Measurements from ENCODE around the gene ANKAR. TPM values are rescaled to one million over a fixed set of nuclear protein-coding genes. Genes with fewer than 3 reads are reported as not detected.

The ANKAR gene
- total RNA-seq, 1 experiment from 2014 or later, result 4.4 TPM

DNA sequence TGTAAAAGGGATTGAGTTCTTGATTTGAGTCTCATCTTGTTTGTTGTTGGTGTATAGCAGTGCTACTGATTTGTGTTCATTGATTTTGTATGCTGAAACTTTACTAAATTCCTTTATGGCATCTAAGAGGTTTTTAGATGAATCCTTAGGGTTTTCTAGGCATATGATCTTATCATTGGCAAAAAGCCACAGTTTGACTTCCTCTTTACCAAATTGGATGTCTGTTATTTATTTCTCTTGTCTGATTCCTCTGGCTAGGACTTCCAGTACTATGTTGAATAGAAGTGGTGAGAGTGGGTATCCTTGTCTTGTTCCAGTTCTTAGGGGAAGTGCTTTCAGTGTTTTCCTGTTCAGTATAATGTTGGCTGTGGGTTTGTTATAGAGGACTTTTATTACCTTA is 4.8 kb downstream of the ANKAR start:
- Histone ChIP-seq H3K27me3 (ENCODE audit: control insufficient read depth, insufficient read depth, low read length) (no peaks in the 10 kb centered on the region), H3K4me1 (ENCODE audit: control insufficient read depth, insufficient read depth, low read length) (no peaks in the 10 kb centered on the region; the same call in 1 of the 2 replicates), H3K4me3 (ENCODE audit: low read depth in 2 of 2, low read length in 2 of 2) (no peak overlapping the region), H3K9me3 (ENCODE audit: control insufficient read depth, insufficient read depth, low read depth, low read length) (peaks cover 7% of the 10 kb centered on the region; the same call in 1 of the 2 replicates), H3K27ac (ENCODE audit: low read length) (no peak overlapping the region), H3K36me3 (ENCODE audit: control insufficient read depth, insufficient read depth, low read length) (no peaks in the 10 kb centered on the region)
- in situ Hi-C loops (cut with HindIII; ENCODE audit: low pct_unique_long_range_greater_than_20kb, low sequenced_read_pairs) (no loop called here), intact Hi-C loops (cut with micrococcal nuclease; ENCODE audit: unreplicated experiment) (no loop called here)
- CTCF ChIA-PET, result no interaction called here
- POLR2A ChIA-PET, result no interaction called here
- ATAC-seq, result no peak
- no TSS peak for BruUV-seq (replicated peaks)
- TF ChIP-seq, protein P1, sequence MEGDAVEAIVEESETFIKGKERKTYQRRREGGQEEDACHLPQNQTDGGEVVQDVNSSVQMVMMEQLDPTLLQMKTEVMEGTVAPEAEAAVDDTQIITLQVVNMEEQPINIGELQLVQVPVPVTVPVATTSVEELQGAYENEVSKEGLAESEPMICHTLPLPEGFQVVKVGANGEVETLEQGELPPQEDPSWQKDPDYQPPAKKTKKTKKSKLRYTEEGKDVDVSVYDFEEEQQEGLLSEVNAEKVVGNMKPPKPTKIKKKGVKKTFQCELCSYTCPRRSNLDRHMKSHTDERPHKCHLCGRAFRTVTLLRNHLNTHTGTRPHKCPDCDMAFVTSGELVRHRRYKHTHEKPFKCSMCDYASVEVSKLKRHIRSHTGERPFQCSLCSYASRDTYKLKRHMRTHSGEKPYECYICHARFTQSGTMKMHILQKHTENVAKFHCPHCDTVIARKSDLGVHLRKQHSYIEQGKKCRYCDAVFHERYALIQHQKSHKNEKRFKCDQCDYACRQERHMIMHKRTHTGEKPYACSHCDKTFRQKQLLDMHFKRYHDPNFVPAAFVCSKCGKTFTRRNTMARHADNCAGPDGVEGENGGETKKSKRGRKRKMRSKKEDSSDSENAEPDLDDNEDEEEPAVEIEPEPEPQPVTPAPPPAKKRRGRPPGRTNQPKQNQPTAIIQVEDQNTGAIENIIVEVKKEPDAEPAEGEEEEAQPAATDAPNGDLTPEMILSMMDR (IDR thresholded peaks at IDR 0.05), result no peak
- TF ChIP-seq POLR2AphosphoS5 (IDR thresholded peaks at IDR 0.05; ENCODE audit: low read depth, low read length) (no peak), SIN3A (IDR thresholded peaks at IDR 0.05; ENCODE audit: borderline replicate concordance, insufficient read depth, low read depth, low read length) (no peak), TCF7L2 (IDR thresholded peaks at IDR 0.05; ENCODE audit: low read depth, low read length) (no peak)
- no peak for DNase-seq (ENCODE audit: low read depth, low spot score)

DNA sequence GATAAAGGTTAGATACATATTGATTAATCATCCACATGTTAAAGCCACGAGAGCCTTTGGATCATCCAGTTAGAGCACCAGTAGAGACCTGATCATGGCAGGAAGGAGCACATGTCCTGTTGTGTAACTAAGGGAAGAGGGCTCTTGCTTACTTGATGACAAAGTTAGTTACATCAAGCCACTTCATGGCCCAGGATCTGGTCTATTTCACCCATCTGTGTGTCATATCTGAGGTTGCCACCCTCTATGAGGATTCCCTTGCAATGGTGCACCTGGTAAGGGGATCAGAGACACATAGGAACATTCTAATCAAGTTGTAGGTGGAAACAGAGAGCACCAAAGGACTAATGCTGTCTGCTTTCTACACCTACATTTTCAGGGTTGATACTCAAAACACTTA is 6.7 kb downstream of the ANKAR start:
- POLR2A ChIA-PET, result no interaction called here
- no peaks in the 10 kb centered on the region for H3K27me3 ChIP-seq (ENCODE audit: control insufficient read depth, insufficient read depth, low read length)
- H3K4me1 ChIP-seq (ENCODE audit: control insufficient read depth, insufficient read depth, low read length), result no peaks in the 10 kb centered on the region
- in situ Hi-C loops (cut with HindIII; ENCODE audit: low pct_unique_long_range_greater_than_20kb, low sequenced_read_pairs) (no loop called here), intact Hi-C loops (cut with micrococcal nuclease; ENCODE audit: unreplicated experiment) (no loop called here)
- ATAC-seq (no peak), DNase-seq (ENCODE audit: low read depth, low spot score) (no peak)
- H3K9me3 ChIP-seq (ENCODE audit: control insufficient read depth, insufficient read depth, low read depth, low read length), result peaks cover 7% of the 10 kb centered on the region; the same call in 1 of the 2 replicates
- CTCF ChIA-PET, result no interaction called here
- TF ChIP-seq TCF7L2 (IDR thresholded peaks at IDR 0.05; ENCODE audit: low read depth, low read length) (no peak), SIN3A (IDR thresholded peaks at IDR 0.05; ENCODE audit: borderline replicate concordance, insufficient read depth, low read depth, low read length) (no peak)
- no peak overlapping the region for H3K27ac ChIP-seq (ENCODE audit: low read length)
- BruUV-seq (replicated peaks), result no TSS peak
- no peak overlapping the region for H3K4me3 ChIP-seq (ENCODE audit: low read depth in 2 of 2, low read length in 2 of 2)
- H3K36me3 ChIP-seq (ENCODE audit: control insufficient read depth, insufficient read depth, low read length), result no peaks in the 10 kb centered on the region

DNA sequence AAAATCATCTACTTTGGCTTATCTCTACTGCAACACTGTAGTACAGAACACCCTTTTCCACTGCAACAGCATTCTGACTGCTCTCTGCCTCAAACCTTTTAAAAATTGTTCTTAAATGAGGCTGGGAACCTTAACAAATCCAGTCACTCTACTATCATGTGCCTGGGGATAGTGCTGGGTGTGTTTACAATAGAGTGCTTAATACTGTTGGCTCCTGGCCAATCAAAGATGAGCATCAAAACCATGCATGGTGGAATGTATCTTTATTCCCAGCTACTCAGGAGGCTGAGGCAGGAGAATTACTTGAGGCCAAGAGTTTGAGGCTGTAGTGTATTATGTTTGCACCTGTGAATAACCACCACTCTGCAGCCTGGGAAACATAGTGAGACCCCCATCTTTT is 7.4 kb downstream of the ANKAR start:
- ChIA-PET CTCF (no interaction called here), POLR2A (no interaction called here)
- Histone ChIP-seq H3K9me3 (ENCODE audit: control insufficient read depth, insufficient read depth, low read depth, low read length) (peaks cover 4% of the 10 kb centered on the region; the same call in 1 of the 2 replicates), H3K4me3 (ENCODE audit: low read depth in 2 of 2, low read length in 2 of 2) (no peak overlapping the region), H3K36me3 (ENCODE audit: control insufficient read depth, insufficient read depth, low read length) (no peaks in the 10 kb centered on the region), H3K4me1 (ENCODE audit: control insufficient read depth, insufficient read depth, low read length) (no peaks in the 10 kb centered on the region), H3K27ac (ENCODE audit: low read length) (no peak overlapping the region), H3K27me3 (ENCODE audit: control insufficient read depth, insufficient read depth, low read length) (no peaks in the 10 kb centered on the region)
- ATAC-seq, result no peak
- no TSS peak for BruUV-seq (replicated peaks)
- TF ChIP-seq, protein P1 (IDR thresholded peaks at IDR 0.05), result no peak
- TF ChIP-seq SIN3A (IDR thresholded peaks at IDR 0.05; ENCODE audit: borderline replicate concordance, insufficient read depth, low read depth, low read length), result no peak
- TF ChIP-seq, protein P2, sequence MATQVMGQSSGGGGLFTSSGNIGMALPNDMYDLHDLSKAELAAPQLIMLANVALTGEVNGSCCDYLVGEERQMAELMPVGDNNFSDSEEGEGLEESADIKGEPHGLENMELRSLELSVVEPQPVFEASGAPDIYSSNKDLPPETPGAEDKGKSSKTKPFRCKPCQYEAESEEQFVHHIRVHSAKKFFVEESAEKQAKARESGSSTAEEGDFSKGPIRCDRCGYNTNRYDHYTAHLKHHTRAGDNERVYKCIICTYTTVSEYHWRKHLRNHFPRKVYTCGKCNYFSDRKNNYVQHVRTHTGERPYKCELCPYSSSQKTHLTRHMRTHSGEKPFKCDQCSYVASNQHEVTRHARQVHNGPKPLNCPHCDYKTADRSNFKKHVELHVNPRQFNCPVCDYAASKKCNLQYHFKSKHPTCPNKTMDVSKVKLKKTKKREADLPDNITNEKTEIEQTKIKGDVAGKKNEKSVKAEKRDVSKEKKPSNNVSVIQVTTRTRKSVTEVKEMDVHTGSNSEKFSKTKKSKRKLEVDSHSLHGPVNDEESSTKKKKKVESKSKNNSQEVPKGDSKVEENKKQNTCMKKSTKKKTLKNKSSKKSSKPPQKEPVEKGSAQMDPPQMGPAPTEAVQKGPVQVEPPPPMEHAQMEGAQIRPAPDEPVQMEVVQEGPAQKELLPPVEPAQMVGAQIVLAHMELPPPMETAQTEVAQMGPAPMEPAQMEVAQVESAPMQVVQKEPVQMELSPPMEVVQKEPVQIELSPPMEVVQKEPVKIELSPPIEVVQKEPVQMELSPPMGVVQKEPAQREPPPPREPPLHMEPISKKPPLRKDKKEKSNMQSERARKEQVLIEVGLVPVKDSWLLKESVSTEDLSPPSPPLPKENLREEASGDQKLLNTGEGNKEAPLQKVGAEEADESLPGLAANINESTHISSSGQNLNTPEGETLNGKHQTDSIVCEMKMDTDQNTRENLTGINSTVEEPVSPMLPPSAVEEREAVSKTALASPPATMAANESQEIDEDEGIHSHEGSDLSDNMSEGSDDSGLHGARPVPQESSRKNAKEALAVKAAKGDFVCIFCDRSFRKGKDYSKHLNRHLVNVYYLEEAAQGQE (IDR thresholded peaks at IDR 0.05; ENCODE audit: insufficient read depth in 1 of 2, low read depth in 2 of 2, low read length in 1 of 2), result no peak
- TF ChIP-seq POLR2AphosphoS5 (IDR thresholded peaks at IDR 0.05; ENCODE audit: low read depth, low read length), result no peak
- no peak for TF ChIP-seq TCF7L2 (IDR thresholded peaks at IDR 0.05; ENCODE audit: low read depth, low read length)
- DNase-seq (ENCODE audit: low read depth, low spot score), result no peak
- in situ Hi-C loops (cut with HindIII; ENCODE audit: low pct_unique_long_range_greater_than_20kb, low sequenced_read_pairs), result no loop called here
- intact Hi-C loops (cut with micrococcal nuclease; ENCODE audit: unreplicated experiment), result no loop called here

Measured in Panc1 (cell line).